Common myeloid progenitor, CD34-positive (primary cell): ENCODE data around the gene BTBD2.
A peak's percentile ranks its signal among the peaks of the same experiment; 100 is the strongest.

Experiments used
- CTCF ChIA-PET: fragments of 350-600 bp; sonication (Branson Sonifier 250); formaldehyde crosslinking; loops from one replicate; lab custom pipeline; 2021; ENCODE audit warnings: antibody characterized with exemption; lab: Charles Lee
- POLR2A ChIA-PET: fragments of 350-600 bp; sonication (Branson Sonifier 250); formaldehyde crosslinking; loops from one replicate; lab custom pipeline; 2021; ENCODE audit warnings: antibody characterized with exemption; lab: Charles Lee
- DNase-seq, 3 donors: peaks; one replicate each; pipeline versions ENCODE4 v3.0.0 to v3.0.0-alpha.2; 2013
- H3K27ac ChIP-seq, 2 experiments: 1 replicate in 1 of 2; 2 replicates in 1 of 2; pipeline ENCODE4 v1.7.0; 2013; ENCODE audit warnings: inconsistent platforms in 2 of 2, low read length in 2 of 2, mild to moderate bottlenecking in 2 of 2, low read depth in 1 of 2, moderate library complexity in 1 of 2; ENCODE audit not compliant: severe bottlenecking in 2 of 2, insufficient read depth in 1 of 2, poor library complexity in 1 of 2
- H3K27me3 ChIP-seq, 5 experiments: replicated peaks in 2 of 5; 1 replicate in 3 of 5; 2 replicates in 2 of 5; pipeline versions ENCODE4 v1.6.1 to v1.7.0; 2013; ENCODE audit warnings: low read length in 4 of 5, mild to moderate bottlenecking in 2 of 5, moderate library complexity in 2 of 5, inconsistent platforms in 1 of 5; ENCODE audit not compliant: insufficient read depth in 5 of 5, control insufficient read depth in 4 of 5
- H3K36me3 ChIP-seq, 4 experiments: 1 replicate in 2 of 4; 2 replicates in 2 of 4; pipeline versions ENCODE4 v1.6.1 to v1.7.0; 2013; ENCODE audit warnings: low read length in 3 of 4, control low read depth in 1 of 4, mild to moderate bottlenecking in 1 of 4; ENCODE audit not compliant: control insufficient read depth in 4 of 4, insufficient read depth in 4 of 4
- H3K4me1 ChIP-seq, 4 experiments: 1 replicate in 3 of 4; 2 replicates in 1 of 4; pipeline versions ENCODE4 v1.6.1 to v1.7.1; 2013; ENCODE audit warnings: low read length in 3 of 4, mild to moderate bottlenecking in 3 of 4, control low read depth in 1 of 4, inconsistent platforms in 1 of 4, moderate library complexity in 1 of 4; ENCODE audit not compliant: control insufficient read depth in 4 of 4, insufficient read depth in 4 of 4; ENCODE audit errors: control extremely low read depth in 1 of 4
- H3K4me3 ChIP-seq, 7 experiments: 1 replicate in 4 of 7; 2 replicates in 3 of 7; pipeline versions ENCODE4 v1.5.1 to v1.7.0; 2013; ENCODE audit warnings: mild to moderate bottlenecking in 7 of 7, low read length in 6 of 7, moderate library complexity in 6 of 7, inconsistent platforms in 2 of 7, low read depth in 2 of 7, control low read depth in 1 of 7; ENCODE audit not compliant: insufficient read depth in 4 of 7, control insufficient read depth in 1 of 7; ENCODE audit errors: extremely low read depth in 1 of 7
- H3K9me3 ChIP-seq, 5 experiments: 1 replicate in 4 of 5; 2 replicates in 1 of 5; pipeline versions ENCODE4 v1.6.1 to v1.7.1; 2013; ENCODE audit warnings: low read length in 4 of 5, mild to moderate bottlenecking in 2 of 5, inconsistent platforms in 1 of 5, low read depth in 1 of 5, moderate library complexity in 1 of 5; ENCODE audit not compliant: control insufficient read depth in 4 of 5, insufficient read depth in 2 of 5; ENCODE audit errors: control extremely low read depth in 1 of 5
- WGBS: methylation state at CpG from one replicate; pipeline ENCODE4 v1.1.5; 2013; ENCODE audit not compliant: insufficient coverage; 5-methylcytosine and 5-hydroxymethylcytosine counted together

Gene BTBD2

DNA sequence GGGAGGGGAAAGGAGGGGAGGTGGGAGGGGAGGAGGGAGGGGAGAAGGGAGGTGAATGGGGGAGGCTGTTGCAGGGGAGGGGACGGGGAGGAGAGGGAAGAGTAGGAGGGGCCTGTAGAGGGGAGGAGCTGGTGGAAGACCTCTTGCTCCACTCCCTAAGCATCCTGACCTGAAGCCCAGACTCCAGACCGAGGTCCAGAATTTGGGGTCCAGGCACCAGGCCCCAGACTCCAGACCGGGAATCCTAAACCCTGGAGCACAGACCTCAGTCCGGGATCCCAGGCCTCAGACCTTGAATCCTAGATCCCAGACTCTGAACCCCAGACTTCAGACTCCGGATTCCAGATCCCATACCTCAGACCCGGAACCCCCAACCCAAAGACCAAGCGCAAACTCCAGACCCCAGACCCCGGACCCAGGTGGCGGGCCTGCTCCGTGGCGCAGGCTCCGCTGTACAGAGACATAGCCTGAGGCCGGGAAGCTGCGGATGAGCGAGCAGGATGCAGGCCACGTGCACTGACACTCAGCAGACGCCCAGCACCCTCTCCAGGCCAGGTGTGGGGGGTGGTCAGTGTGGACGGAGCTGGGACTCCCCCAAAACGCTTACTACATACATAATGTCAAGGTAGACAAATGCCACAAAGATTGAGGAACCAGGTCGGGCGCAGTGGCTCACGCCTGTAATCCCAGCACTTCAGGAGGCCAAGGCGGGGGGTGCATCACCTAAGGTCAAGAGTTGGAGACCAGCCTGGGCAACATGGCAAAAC lies 710 bp upstream of the BTBD2 start:
- 85% methylated on average over 16 of the region's 23 CpGs for WGBS
- H3K4me3 ChIP-seq, result peak overlapping the region; percentile 19 to 78 (median 59)
- peaks cover 0 to 8% (median 0%) of the 10 kb centered on the region in 4 experiments for H3K36me3 ChIP-seq
- peak; percentile 86 to 93 (median 91) for DNase-seq
- H3K4me1 ChIP-seq, result peaks cover 0 to 32% (median 19%) of the 10 kb centered on the region in 4 experiments
- POLR2A ChIA-PET, result interaction anchor here (0.6 to 1.1 kb wide), 3 partner anchors 10 to 58 kb away, joined by 3 read pairs; no protein-coding TSS in a partner anchor
- no peaks in the 10 kb centered on the region for H3K27me3 ChIP-seq
- peak overlapping the region in 1 of 2 experiments; percentile 25 for H3K27ac ChIP-seq
- CTCF ChIA-PET, result interaction anchor here (0.9 kb wide), 1 partner anchor 74 kb away, joined by 3 read pairs; no protein-coding TSS in a partner anchor
- no peaks in the 10 kb centered on the region for H3K9me3 ChIP-seq

DNA sequence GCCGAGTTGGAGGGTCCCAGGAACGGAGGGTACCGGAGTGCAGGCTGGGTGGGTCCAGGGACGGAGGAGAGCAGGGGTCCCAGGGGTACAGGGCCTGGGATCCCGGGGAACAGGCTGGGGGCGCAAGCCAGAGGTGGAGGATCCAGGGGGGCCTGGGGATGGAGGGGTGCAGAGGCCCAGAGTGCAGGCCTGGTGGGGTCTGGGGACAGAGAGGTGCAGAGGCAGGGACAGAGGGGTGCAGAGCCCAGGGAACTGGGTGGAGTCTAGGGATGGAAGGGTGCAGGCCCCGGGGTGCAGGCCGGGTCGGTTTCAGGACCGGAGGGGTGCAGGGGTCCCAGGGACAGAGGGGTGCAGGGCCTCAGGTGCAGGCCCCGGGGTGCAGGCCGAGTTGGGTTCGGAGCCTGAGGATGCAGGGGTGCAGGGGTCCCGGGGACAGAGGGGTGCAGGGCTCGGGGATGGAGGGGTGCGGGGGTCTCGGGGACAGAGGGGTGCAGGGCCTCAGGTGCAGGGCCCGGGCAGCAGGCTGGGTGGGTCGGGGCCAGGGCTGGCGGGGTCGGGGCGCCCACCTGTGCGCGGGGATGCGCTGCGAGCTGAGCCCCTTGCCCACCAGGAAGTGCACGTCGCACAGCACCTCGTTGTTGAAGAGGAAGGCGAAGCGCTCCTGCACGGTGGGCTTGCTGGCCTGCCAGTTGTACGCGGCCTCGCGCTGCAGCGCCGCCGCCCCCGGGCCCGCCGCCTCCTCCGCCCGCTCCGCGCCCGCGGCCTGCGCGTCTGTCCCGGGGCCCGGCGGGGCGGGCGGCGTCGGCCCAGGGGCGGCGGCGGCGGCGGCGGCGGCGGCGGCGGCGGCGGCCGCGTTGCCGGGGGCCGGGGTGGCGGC lies 545 bp downstream of the BTBD2 start:
- DNase-seq, result peak in 2 of 3 donors; percentile 49 to 66
- Histone ChIP-seq H3K4me1 (peaks cover 0 to 32% (median 19%) of the 10 kb centered on the region in 4 experiments), H3K4me3 (peak overlapping the region in 6 of 7 experiments; percentile 37 to 84 (median 60)), H3K27me3 (no peaks in the 10 kb centered on the region), H3K9me3 (no peaks in the 10 kb centered on the region), H3K27ac (no peak overlapping the region), H3K36me3 (peaks cover 0 to 11% (median 1%) of the 10 kb centered on the region in 4 experiments)
- WGBS, result 15% methylated on average over 47 of the region's 74 CpGs
- ChIA-PET POLR2A (interaction anchor here (0.7 to 1.1 kb wide), 2 partner anchors 37 to 59 kb away, joined by 3 to 4 read pairs; no protein-coding TSS in a partner anchor), CTCF (no interaction called here)

DNA sequence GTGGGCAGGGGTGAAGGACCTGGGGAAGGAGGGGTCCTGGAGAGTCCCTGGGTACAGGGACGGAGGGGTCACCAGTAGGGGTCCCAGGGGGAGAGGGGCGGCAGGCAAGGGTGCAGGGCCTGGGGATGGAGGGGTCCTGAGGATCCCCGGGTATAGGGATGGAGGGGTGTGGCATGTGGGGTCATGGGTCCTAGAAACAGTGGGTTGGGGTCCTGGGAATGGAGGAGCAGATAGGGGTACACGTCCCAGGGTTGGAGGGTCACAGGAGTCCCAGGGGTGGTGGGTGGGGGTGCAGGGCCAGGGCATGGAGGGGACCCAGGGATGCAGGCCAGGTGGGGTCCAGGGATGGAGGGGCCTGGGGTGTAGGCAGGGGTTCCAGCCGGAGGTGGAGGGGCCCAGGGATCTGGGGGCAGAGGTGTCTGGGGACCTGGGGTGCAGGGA lies 1.4 kb downstream of the BTBD2 start:
- Histone ChIP-seq H3K9me3 (no peaks in the 10 kb centered on the region), H3K36me3 (peaks cover 0 to 11% (median 1%) of the 10 kb centered on the region in 4 experiments), H3K27ac (no peak overlapping the region), H3K4me1 (peaks cover 0 to 28% (median 17%) of the 10 kb centered on the region in 4 experiments), H3K4me3 (peak overlapping the region in 1 of 7 experiments; percentile 84), H3K27me3 (no peaks in the 10 kb centered on the region)
- CTCF ChIA-PET, result no interaction called here
- WGBS, result 78% methylated on average over 4 of the region's 5 CpGs
- POLR2A ChIA-PET, result no interaction called here
- DNase-seq, result no peak

DNA sequence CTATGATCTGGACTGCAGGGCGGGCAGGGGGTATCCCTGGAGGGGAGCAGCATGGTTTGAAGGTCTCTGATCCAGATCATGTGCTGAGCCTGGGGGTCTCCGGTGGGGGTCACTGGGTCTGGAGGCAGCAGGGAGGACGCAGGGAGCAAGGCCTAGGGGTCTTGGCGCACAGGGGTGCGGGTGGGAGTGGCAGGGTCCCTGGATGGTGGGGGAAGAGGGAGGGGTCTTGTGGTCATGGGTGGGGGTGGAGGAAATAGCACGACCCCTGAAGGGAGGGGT lies 1.9 kb downstream of the BTBD2 start:
- Histone ChIP-seq H3K4me1 (peaks cover 0 to 28% (median 17%) of the 10 kb centered on the region in 4 experiments), H3K27ac (no peak overlapping the region), H3K27me3 (no peaks in the 10 kb centered on the region), H3K9me3 (no peaks in the 10 kb centered on the region), H3K36me3 (peaks cover 0 to 11% (median 1%) of the 10 kb centered on the region in 4 experiments), H3K4me3 (no peak overlapping the region)
- WGBS, result 83% methylated on average over 3 of the region's 6 CpGs
- ChIA-PET POLR2A (interaction anchor here (0.8 kb wide), 1 partner anchor 18 kb away, joined by 3 read pairs; no protein-coding TSS in a partner anchor), CTCF (no interaction called here)
- no peak for DNase-seq

GRCh38 chr19:2012941-2013682 lies 2.4 kb downstream of the BTBD2 start:
- no peak for DNase-seq
- Histone ChIP-seq H3K36me3 (peaks cover 0 to 11% (median 1%) of the 10 kb centered on the region in 4 experiments), H3K27ac (peak overlapping the region in 1 of 2 experiments; percentile 34), H3K4me1 (peaks cover 0 to 28% (median 17%) of the 10 kb centered on the region in 4 experiments), H3K9me3 (no peaks in the 10 kb centered on the region), H3K27me3 (no peaks in the 10 kb centered on the region), H3K4me3 (no peak overlapping the region)
- 98% methylated on average over 19 of the region's 21 CpGs for WGBS
- CTCF ChIA-PET, result no interaction called here
- POLR2A ChIA-PET, result interaction anchor here (0.8 kb wide), 1 partner anchor 17 kb away, joined by 3 read pairs; no protein-coding TSS in a partner anchor

- WGBS, result 92% methylated on average over 9 of the region's 12 CpGs
- H3K27me3 ChIP-seq, result no peaks in the 10 kb centered on the region
Observed at GRCh38 chr19:2011169-2011568, 4.3 kb downstream of the BTBD2 start.

More at GRCh38 chr19:2011169-2011568, 4.3 kb downstream of the BTBD2 start:
- no peak overlapping the region for H3K27ac ChIP-seq
- peaks cover 0 to 24% (median 14%) of the 10 kb centered on the region in 4 experiments for H3K4me1 ChIP-seq
- H3K4me3 ChIP-seq, result no peak overlapping the region
- DNase-seq, result no peak
- POLR2A ChIA-PET, result no interaction called here
- CTCF ChIA-PET, result interaction anchor here (0.6 kb wide), 1 partner anchor 81 kb away, joined by 3 read pairs; no protein-coding TSS in a partner anchor
- H3K9me3 ChIP-seq, result no peaks in the 10 kb centered on the region
- H3K36me3 ChIP-seq, result peaks cover 0 to 11% (median 1%) of the 10 kb centered on the region in 4 experiments
